Fibroblast of lung (primary cell): ENCODE measurements around the gene C2CD4B.

Source experiments
- EZH2 ChIP-seq: IDR thresholded peaks from 2 replicates; pipeline ENCODE4 v1.5.1; 2012; ENCODE audit warnings: low read length, control low read depth, mild to moderate bottlenecking; ENCODE audit errors: missing control alignments
- TF ChIP-seq, protein P1 (sequence below), 2 donors: IDR thresholded peaks in 1 of 2; conservative IDR thresholded peaks in 1 of 2; 1 replicate in 1 of 2; 2 replicates in 1 of 2; pipeline ENCODE4 v1.5.1; 2011 to 2012; ENCODE audit warnings: low read length in 2 of 2, control low read depth in 1 of 2, inconsistent platforms in 1 of 2, low read depth in 1 of 2, mild to moderate bottlenecking in 1 of 2

DNA sequence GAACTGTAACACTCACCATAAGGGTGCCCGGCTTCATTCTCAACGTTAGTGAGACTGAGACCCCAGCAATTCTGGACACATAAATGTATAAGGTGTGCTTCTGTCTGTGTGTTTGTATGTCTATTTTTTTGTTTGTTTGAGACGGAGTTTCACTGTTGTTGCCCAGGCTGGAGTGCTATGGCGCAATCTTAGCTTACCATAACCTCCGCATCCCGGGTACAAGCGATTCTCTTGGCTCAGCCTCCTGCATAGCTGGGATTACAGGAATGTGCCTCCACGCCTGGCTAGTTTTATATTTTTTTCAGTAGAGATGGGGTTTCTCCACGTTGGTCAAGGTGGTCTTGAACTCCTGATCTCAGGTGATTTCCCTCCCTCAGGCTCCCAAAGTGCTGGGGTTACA, 43.3 kb upstream of the C2CD4B start:
- TF ChIP-seq, protein P1, sequence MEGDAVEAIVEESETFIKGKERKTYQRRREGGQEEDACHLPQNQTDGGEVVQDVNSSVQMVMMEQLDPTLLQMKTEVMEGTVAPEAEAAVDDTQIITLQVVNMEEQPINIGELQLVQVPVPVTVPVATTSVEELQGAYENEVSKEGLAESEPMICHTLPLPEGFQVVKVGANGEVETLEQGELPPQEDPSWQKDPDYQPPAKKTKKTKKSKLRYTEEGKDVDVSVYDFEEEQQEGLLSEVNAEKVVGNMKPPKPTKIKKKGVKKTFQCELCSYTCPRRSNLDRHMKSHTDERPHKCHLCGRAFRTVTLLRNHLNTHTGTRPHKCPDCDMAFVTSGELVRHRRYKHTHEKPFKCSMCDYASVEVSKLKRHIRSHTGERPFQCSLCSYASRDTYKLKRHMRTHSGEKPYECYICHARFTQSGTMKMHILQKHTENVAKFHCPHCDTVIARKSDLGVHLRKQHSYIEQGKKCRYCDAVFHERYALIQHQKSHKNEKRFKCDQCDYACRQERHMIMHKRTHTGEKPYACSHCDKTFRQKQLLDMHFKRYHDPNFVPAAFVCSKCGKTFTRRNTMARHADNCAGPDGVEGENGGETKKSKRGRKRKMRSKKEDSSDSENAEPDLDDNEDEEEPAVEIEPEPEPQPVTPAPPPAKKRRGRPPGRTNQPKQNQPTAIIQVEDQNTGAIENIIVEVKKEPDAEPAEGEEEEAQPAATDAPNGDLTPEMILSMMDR (conservative IDR thresholded peaks at IDR 0.05 in 1 of 2, IDR thresholded peaks at IDR 0.05 in 1 of 2; ENCODE audit: low read depth in 1 of 2, low read length in 2 of 2) = no peak
- no peak for TF ChIP-seq EZH2
